ENCODE results near the gene CLCA2.
A peak's percentile ranks its signal among the peaks of the same experiment; 100 is the strongest.
"Not testable (repeated sequence)": the region's sequence is repeated elsewhere in the genome, so short reads cannot be mapped to it uniquely, and the experiment has no call there.

The CLCA2 gene

DNA sequence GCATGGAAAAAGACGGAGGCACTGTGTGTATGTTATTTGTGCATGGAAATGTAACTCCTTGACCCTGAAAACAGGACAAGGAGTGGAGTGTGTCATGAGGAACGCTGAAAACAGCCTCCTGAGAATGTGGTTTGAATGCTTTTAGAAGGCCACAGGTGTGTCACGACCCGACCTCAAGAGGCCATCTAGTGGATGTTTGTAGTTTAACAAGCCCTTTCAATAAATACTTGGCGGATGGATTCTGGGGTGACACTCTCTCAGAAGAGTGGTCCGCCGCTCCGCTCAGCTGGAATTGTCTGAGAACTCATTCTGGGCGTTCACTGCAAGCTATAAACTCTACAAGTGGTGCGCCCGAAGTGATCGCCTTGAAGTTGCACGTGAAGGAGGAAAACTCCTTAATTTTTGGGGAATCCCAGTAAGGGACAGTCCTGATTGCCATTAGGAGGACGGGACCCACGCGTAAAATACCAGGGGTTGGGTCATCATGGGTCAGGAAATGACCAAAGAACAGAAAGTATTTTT lies 78.2 kb downstream of the CLCA2 start:
- H3K4me1 ChIP-seq (ENCODE audit: control insufficient read depth, insufficient read depth, low read length); H3K27ac ChIP-seq (ENCODE audit: extremely low read depth, low read depth, low read length); POLR2A ChIA-PET; H3K4me3 ChIP-seq (ENCODE audit: low read depth, low read length); H3K9me3 ChIP-seq (ENCODE audit: control insufficient read depth, insufficient read depth, low read depth, low read length); H3K36me3 ChIP-seq (ENCODE audit: control insufficient read depth in 2 of 2, insufficient read depth in 1 of 2, low read length in 2 of 2): not testable (repeated sequence)
- CTCF ChIA-PET = interaction anchor here (0.5 to 3.9 kb wide), 22 partner anchors 8 to 1080 kb away, joined by 3 to 35 read pairs (median 4); no protein-coding TSS in a partner anchor
- TF ChIP-seq SCRT2 (tag by site-specific recombination; IDR thresholded peaks at IDR 0.05) (0 out of 2 replicates have a peak, but pooled peaks have one; percentile 30), ZNF654 (tag by site-specific recombination; IDR thresholded peaks at IDR 0.05; ENCODE audit: low read depth) (peak; percentile 7; the same call in 1 of the 2 replicates)

DNA sequence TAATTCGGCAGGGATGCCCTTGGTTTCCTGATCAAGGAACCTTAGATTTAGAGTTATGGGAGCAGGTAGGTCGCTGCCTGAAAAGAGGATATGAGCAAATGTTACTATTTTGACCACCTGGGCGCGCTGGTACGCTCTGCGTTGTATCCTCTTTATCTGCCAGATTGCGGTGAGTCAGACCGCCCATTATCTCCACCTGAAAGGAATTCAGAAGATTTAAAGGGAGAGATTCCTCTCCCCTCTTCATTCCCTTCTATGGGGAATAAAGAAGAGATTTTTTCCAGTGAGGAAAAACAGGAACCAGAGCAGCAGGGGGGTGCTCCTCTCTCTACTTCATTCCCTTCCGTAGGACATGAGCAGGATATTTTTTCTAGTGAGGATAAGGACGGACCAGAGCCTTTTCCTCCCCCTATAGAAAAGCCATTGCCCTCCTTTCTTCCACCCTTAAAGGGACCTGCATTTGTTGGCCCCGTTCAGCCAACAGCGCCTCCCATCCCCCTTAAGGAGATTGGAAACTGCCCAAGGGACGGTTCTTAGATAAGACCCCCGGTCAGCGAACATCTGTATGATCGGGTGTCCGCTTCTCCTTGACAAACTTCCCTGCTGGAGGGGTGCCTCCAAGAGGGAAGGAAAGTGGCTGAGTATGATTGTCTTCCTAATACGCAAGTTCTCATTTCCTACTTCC lies 78.9 kb downstream of the CLCA2 start:
- Histone ChIP-seq H3K4me1 (ENCODE audit: control insufficient read depth, insufficient read depth, low read length) (no peaks in the 10 kb centered on the region), H3K36me3 (ENCODE audit: control insufficient read depth in 2 of 2, insufficient read depth in 1 of 2, low read length in 2 of 2) (no peaks in the 10 kb centered on the region), H3K9me3 (ENCODE audit: control insufficient read depth, insufficient read depth, low read depth, low read length) (no peaks in the 10 kb centered on the region), H3K27ac (ENCODE audit: extremely low read depth, low read depth, low read length) (no peak overlapping the region), H3K4me3 (ENCODE audit: low read depth, low read length) (no peak overlapping the region)
- no peak for TF ChIP-seq ZNF677 (tag by site-specific recombination; IDR thresholded peaks at IDR 0.05)
- no peak for TF ChIP-seq ZNF707 (tag by site-specific recombination; IDR thresholded peaks at IDR 0.05)
- TF ChIP-seq, protein P1, sequence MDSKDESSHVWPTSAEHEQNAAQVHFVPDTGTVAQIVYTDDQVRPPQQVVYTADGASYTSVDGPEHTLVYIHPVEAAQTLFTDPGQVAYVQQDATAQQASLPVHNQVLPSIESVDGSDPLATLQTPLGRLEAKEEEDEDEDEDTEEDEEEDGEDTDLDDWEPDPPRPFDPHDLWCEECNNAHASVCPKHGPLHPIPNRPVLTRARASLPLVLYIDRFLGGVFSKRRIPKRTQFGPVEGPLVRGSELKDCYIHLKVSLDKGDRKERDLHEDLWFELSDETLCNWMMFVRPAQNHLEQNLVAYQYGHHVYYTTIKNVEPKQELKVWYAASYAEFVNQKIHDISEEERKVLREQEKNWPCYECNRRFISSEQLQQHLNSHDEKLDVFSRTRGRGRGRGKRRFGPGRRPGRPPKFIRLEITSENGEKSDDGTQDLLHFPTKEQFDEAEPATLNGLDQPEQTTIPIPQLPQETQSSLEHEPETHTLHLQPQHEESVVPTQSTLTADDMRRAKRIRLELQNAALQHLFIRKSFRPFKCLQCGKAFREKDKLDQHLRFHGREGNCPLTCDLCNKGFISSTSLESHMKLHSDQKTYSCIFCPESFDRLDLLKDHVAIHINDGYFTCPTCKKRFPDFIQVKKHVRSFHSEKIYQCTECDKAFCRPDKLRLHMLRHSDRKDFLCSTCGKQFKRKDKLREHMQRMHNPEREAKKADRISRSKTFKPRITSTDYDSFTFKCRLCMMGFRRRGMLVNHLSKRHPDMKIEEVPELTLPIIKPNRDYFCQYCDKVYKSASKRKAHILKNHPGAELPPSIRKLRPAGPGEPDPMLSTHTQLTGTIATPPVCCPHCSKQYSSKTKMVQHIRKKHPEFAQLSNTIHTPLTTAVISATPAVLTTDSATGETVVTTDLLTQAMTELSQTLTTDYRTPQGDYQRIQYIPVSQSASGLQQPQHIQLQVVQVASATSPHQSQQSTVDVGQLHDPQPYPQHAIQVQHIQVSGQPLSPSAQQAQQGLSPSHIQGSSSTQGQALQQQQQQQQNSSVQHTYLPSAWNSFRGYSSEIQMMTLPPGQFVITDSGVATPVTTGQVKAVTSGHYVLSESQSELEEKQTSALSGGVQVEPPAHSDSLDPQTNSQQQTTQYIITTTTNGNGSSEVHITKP (tag by site-specific recombination; IDR thresholded peaks at IDR 0.05) = no peak
- no peak for TF ChIP-seq ZIC2 (tag by site-specific recombination; IDR thresholded peaks at IDR 0.05)
- TF ChIP-seq KLF9 (tag by site-specific recombination; IDR thresholded peaks at IDR 0.05; ENCODE audit: low read depth) = no peak
- no peak for TF ChIP-seq FEZF1 (tag by site-specific recombination; IDR thresholded peaks at IDR 0.05)
- no peak for TF ChIP-seq ZFP69B (tag by site-specific recombination; IDR thresholded peaks at IDR 0.05)
- TF ChIP-seq ZNF560 (tag by site-specific recombination; IDR thresholded peaks at IDR 0.05; ENCODE audit: borderline replicate concordance) = no peak
- TF ChIP-seq, protein P2, sequence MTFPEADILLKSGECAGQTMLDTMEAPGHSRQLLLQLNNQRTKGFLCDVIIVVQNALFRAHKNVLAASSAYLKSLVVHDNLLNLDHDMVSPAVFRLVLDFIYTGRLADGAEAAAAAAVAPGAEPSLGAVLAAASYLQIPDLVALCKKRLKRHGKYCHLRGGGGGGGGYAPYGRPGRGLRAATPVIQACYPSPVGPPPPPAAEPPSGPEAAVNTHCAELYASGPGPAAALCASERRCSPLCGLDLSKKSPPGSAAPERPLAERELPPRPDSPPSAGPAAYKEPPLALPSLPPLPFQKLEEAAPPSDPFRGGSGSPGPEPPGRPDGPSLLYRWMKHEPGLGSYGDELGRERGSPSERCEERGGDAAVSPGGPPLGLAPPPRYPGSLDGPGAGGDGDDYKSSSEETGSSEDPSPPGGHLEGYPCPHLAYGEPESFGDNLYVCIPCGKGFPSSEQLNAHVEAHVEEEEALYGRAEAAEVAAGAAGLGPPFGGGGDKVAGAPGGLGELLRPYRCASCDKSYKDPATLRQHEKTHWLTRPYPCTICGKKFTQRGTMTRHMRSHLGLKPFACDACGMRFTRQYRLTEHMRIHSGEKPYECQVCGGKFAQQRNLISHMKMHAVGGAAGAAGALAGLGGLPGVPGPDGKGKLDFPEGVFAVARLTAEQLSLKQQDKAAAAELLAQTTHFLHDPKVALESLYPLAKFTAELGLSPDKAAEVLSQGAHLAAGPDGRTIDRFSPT (tag by site-specific recombination; IDR thresholded peaks at IDR 0.05) = no peak
- no peak for TF ChIP-seq ZNF544 (tag by site-specific recombination; IDR thresholded peaks at IDR 0.05)
- no peak for TF ChIP-seq WT1 (tag by site-specific recombination; IDR thresholded peaks at IDR 0.05)
- no peak for TF ChIP-seq ZNF837 (tag by site-specific recombination; IDR thresholded peaks at IDR 0.05)
- no peak for TF ChIP-seq ZNF624 (tag by site-specific recombination; IDR thresholded peaks at IDR 0.05)
- TF ChIP-seq ZNF24 (tag by site-specific recombination; IDR thresholded peaks at IDR 0.05) = no peak
- TF ChIP-seq ZBTB17 (tag by site-specific recombination; IDR thresholded peaks at IDR 0.05) = no peak
- TF ChIP-seq ZNF792 (tag by site-specific recombination; IDR thresholded peaks at IDR 0.05) = no peak
- no peak for TF ChIP-seq ZNF768 (tag by site-specific recombination; IDR thresholded peaks at IDR 0.05)
- no peak for TF ChIP-seq ZNF558 (tag by site-specific recombination; IDR thresholded peaks at IDR 0.05)
- no peak for TF ChIP-seq RBAK (tag by site-specific recombination; IDR thresholded peaks at IDR 0.05)
- no peak for TF ChIP-seq GLIS2 (tag by site-specific recombination; IDR thresholded peaks at IDR 0.05)
- POLR2A ChIA-PET = no interaction called here
- CTCF ChIA-PET = interaction anchor here (0.6 to 3.9 kb wide), 17 partner anchors 10 to 1079 kb away, joined by 3 to 35 read pairs (median 4); no protein-coding TSS in a partner anchor
